IMR-90 (cell line): ENCODE measurements around the gene PLCXD1. TPM values are rescaled to one million over a fixed set of nuclear protein-coding genes. Genes with fewer than 3 reads are reported as not detected.

Experiments used
- ATAC-seq: fragments of 200-7000 bp; cut with Tn5 transposase; 2 replicates; pipeline ENCODE4 v1.9.1; 2020; ENCODE audit warnings: low read depth, mild to moderate bottlenecking, moderate library complexity
- BruUV-seq: library from RNA; stranded (reverse); fragments of 400-500 nt; replicated peaks from 2 replicates; lab custom pipeline; 2021; lab: Mats Ljungman, UMichigan
- CTCF ChIA-PET: fragments of 300-600 bp; formaldehyde crosslinking; extraction: SDS; loops from one replicate; lab custom pipeline; 2021; ENCODE audit warnings: antibody characterized with exemption; lab: Yijun Ruan, JAX
- POLR2A ChIA-PET: fragments of 300-600 bp; sonication (Branson Sonifier 250); formaldehyde crosslinking; loops from one replicate; lab custom pipeline; 2022; ENCODE audit warnings: antibody characterized with exemption; ENCODE audit not compliant: unreplicated experiment; lab: Charles Lee
- DNase-seq: peaks from one replicate; pipeline ENCODE4 v3.0.0; 2013
- H2AFZ ChIP-seq: replicated peaks from 2 replicates; pipeline ENCODE3; 2013; ENCODE audit warnings: low read length, mild to moderate bottlenecking; ENCODE audit not compliant: poor library complexity
- H2AK5ac ChIP-seq: 2 replicates; pipeline ENCODE4 v1.6.1; 2013; ENCODE audit warnings: low read depth, low read length, inconsistent platforms
- H2AK9ac ChIP-seq: replicated peaks from 2 replicates; pipeline ENCODE3; 2013; ENCODE audit warnings: mild to moderate bottlenecking, low read depth, low read length, moderate library complexity; ENCODE audit not compliant: poor library complexity
- H2BK120ac ChIP-seq: 2 replicates; pipeline ENCODE4 v1.6.1; 2013; ENCODE audit warnings: low read depth, low read length, inconsistent platforms
- H2BK15ac ChIP-seq: 3 replicates; pipeline ENCODE4 v1.6.1; 2013; ENCODE audit warnings: low read depth, low read length, inconsistent platforms
- H2BK20ac ChIP-seq: 2 replicates; pipeline ENCODE4 v1.6.1; 2013; ENCODE audit warnings: low read depth, mild to moderate bottlenecking, inconsistent platforms, low read length, moderate library complexity
- H2BK5ac ChIP-seq: 2 replicates; pipeline ENCODE4 v1.6.1; 2013; ENCODE audit warnings: mild to moderate bottlenecking, low read depth, low read length, inconsistent platforms; ENCODE audit not compliant: poor library complexity, severe bottlenecking
- H3K14ac ChIP-seq: replicated peaks from 2 replicates; pipeline ENCODE4 v1.6.1; 2013; ENCODE audit warnings: low read depth, low read length, inconsistent platforms
- H3K18ac ChIP-seq: 2 replicates; pipeline ENCODE4 v1.6.1; 2013; ENCODE audit warnings: low read depth, low read length, control low read depth
- H3K23ac ChIP-seq: 2 replicates; pipeline ENCODE4 v1.6.1; 2013; ENCODE audit warnings: low read depth, low read length, inconsistent platforms
- H3K27ac ChIP-seq: 2 replicates; pipeline ENCODE4 v1.5.1; 2013; ENCODE audit warnings: mild to moderate bottlenecking, control low read depth, low read length; ENCODE audit not compliant: insufficient read depth
- H3K27me3 ChIP-seq: 2 replicates; pipeline ENCODE4 v1.6.1; 2013; ENCODE audit warnings: low read length; ENCODE audit not compliant: control insufficient read depth, insufficient read depth
- H3K36me3 ChIP-seq: 2 replicates; pipeline ENCODE4 v1.6.1; 2013; ENCODE audit warnings: low read length, mixed read lengths; ENCODE audit not compliant: control insufficient read depth, insufficient read depth
- H3K4ac ChIP-seq: 2 replicates; pipeline ENCODE4 v1.6.1; 2013; ENCODE audit warnings: low read depth, low read length, inconsistent platforms
- H3K4me1 ChIP-seq: 2 replicates; pipeline ENCODE4 v1.6.1; 2013; ENCODE audit warnings: low read length, mixed read lengths; ENCODE audit not compliant: control insufficient read depth, insufficient read depth
- H3K4me2 ChIP-seq: 2 replicates; pipeline ENCODE4 v1.6.1; 2013; ENCODE audit warnings: low read depth, mild to moderate bottlenecking, control low read depth, low read length, moderate library complexity
- H3K4me3 ChIP-seq: 2 replicates; pipeline ENCODE4 v1.5.1; 2013; ENCODE audit warnings: low read depth, mild to moderate bottlenecking, control low read depth, low read length, moderate library complexity; ENCODE audit not compliant: insufficient read depth
- H3K56ac ChIP-seq: 2 replicates; pipeline ENCODE4 v1.6.1; 2013; ENCODE audit warnings: low read length, inconsistent platforms; ENCODE audit not compliant: insufficient read depth; ENCODE audit errors: extremely low read depth
- H3K79me1 ChIP-seq, 2 experiments: 2 replicates each; pipeline ENCODE4 v1.6.1; 2013; ENCODE audit warnings: low read length in 2 of 2, inconsistent platforms in 1 of 2, low read depth in 1 of 2
- H3K9ac ChIP-seq: 2 replicates; pipeline ENCODE4 v1.6.1; 2013; ENCODE audit warnings: low read depth, low read length, control low read depth
- H3K9me1 ChIP-seq: 2 replicates; pipeline ENCODE4 v1.6.1; 2013; ENCODE audit warnings: low read length, inconsistent platforms; ENCODE audit not compliant: insufficient read depth
- H3K9me3 ChIP-seq: 2 replicates; pipeline ENCODE4 v1.6.1; 2013; ENCODE audit warnings: low read length; ENCODE audit not compliant: control insufficient read depth, insufficient read depth
- H4K20me1 ChIP-seq: 2 replicates; pipeline ENCODE4 v1.6.1; 2013; ENCODE audit warnings: low read length, inconsistent platforms; ENCODE audit not compliant: insufficient read depth
- H4K5ac ChIP-seq: 2 replicates; pipeline ENCODE4 v1.6.1; 2013; ENCODE audit warnings: mild to moderate bottlenecking, low read depth, low read length, control low read depth
- H4K8ac ChIP-seq, 2 experiments: 2 replicates each; pipeline ENCODE4 v1.6.1; 2013; ENCODE audit warnings: low read depth in 2 of 2, low read length in 2 of 2, control low read depth in 1 of 2, inconsistent platforms in 1 of 2
- H4K91ac ChIP-seq: 2 replicates; pipeline ENCODE4 v1.6.1; 2013; ENCODE audit warnings: low read depth, low read length, inconsistent platforms; ENCODE audit not compliant: insufficient read depth
- ELK1 ChIP-seq: fragments of 150-350 bp; IDR thresholded peaks from 2 replicates; pipeline ENCODE4 v1.6.1; 2016; ENCODE audit warnings: low read depth, mild to moderate bottlenecking, low read length, moderate library complexity, borderline replicate concordance
- MXI1 ChIP-seq: IDR thresholded peaks from 2 replicates; pipeline ENCODE4 v1.6.1; 2012; ENCODE audit warnings: low read depth, mild to moderate bottlenecking, low read length, moderate library complexity, borderline replicate concordance
- RAD21 ChIP-seq: IDR thresholded peaks from 2 replicates; pipeline ENCODE4 v1.6.1; 2012; ENCODE audit warnings: low read length, improper control_type of control experiment
- RCOR1 ChIP-seq: IDR thresholded peaks from 2 replicates; pipeline ENCODE4 v1.6.1; 2012; ENCODE audit warnings: mild to moderate bottlenecking, low read length, improper control_type of control experiment; ENCODE audit not compliant: insufficient replicate concordance
- WGBS, 2 experiments: methylation state at CpG; one replicate each; pipeline versions ENCODE4 v1.1.5 to v1.1.7; 2013; ENCODE audit warnings: missing lambda C conversion rate in 2 of 2; ENCODE audit not compliant: insufficient read length in 1 of 2; ENCODE audit errors: extremely low coverage in 2 of 2; 5-methylcytosine and 5-hydroxymethylcytosine counted together
- dilution Hi-C: fragments of 300-500 bp; cut with HindIII; formaldehyde crosslinking; loops from one replicate; pipeline ENCODE4 v1.14.3; 2018; ENCODE audit warnings: low sequenced_read_pairs; ENCODE audit not compliant: unreplicated experiment
- in situ Hi-C: fragments of 300-500 bp; cut with MboI; formaldehyde crosslinking; loops from 3 replicates; pipeline ENCODE4 v1.14.3; 2019; ENCODE audit warnings: low sequenced_read_pairs, inconsistent platforms, mixed read lengths
- intact Hi-C: fragments of 100-400 bp; cut with micrococcal nuclease; formaldehyde crosslinking; loops from 2 replicates; pipeline ENCODE4 v1.10.0; 2022
- polyA plus RNA-seq, 3 experiments: library from polyadenylated mRNA; depleted of rRNA; stranded (reverse); fragments of >200 nt; gene quantifications; 2 replicates each; pipeline ENCODE4 v1.2.3, GENCODE V29; 2012; ENCODE audit warnings: low replicate concordance in 1 of 3
- total RNA-seq: library from RNA; depleted of rRNA; stranded (reverse); fragments of >200 nt; gene quantifications from 2 replicates; pipeline ENCODE4 v1.2.3, GENCODE V29; 2012

The PLCXD1 gene
- total and polyA plus RNA-seq, 2 of the 4 experiments (the other 2 are of a cell fraction): 16.7 to 17.7 TPM

GRCh38 chrX:327660-328126, 46.5 kb downstream of the PLCXD1 start:
- Histone ChIP-seq H3K56ac (no peak overlapping the region), H3K79me1 (no peaks in the 10 kb centered on the region), H4K20me1 (no peaks in the 10 kb centered on the region; the same call in 1 of the 2 replicates), H3K27me3 (no peaks in the 10 kb centered on the region), H4K5ac (no peak overlapping the region), H2BK5ac (no peak overlapping the region), H3K36me3 (no peaks in the 10 kb centered on the region; the same call in 1 of the 2 replicates), H3K9ac (no peak overlapping the region), H3K4ac (no peak overlapping the region), H2AK5ac (no peak overlapping the region), H2AK9ac (no peak overlapping the region), H3K18ac (no peak overlapping the region), H3K27ac (no peak overlapping the region), H3K4me3 (no peak overlapping the region), H2BK15ac (no peak overlapping the region), H3K9me3 (no peaks in the 10 kb centered on the region), H3K9me1 (no peaks in the 10 kb centered on the region), H2BK20ac (no peak overlapping the region), H3K23ac (no peak overlapping the region), H3K4me1 (peaks cover 3% of the 10 kb centered on the region), H2BK120ac (no peak overlapping the region), H3K14ac (no peak overlapping the region), H2AFZ (no peak overlapping the region), H3K4me2 (no peak overlapping the region), H4K91ac (no peak overlapping the region), H4K8ac (no peak overlapping the region)
- intact Hi-C loops: no loop called here
- WGBS, 2 experiments: 92% methylated on average over 19 of the region's 33 CpGs; no CpG with 5 or more reads in 1 of the 2 experiments
- no peak for DNase-seq
- BruUV-seq: no TSS peak
- CTCF ChIA-PET: no interaction called here
- in situ Hi-C loops: no loop called here
- ATAC-seq: no peak
- POLR2A ChIA-PET: no interaction called here
- TF ChIP-seq MXI1 (no peak), ELK1 (no peak), RCOR1 (no peak), RAD21 (no peak)
- dilution Hi-C loops: no loop called here
